Muscle of leg (tissue), 16 donors: Measurements from ENCODE around the gene USP34. TPM values are rescaled to one million over a fixed set of nuclear protein-coding genes. Genes with fewer than 3 reads are reported as not detected.

Experiments
- DNase-seq: peaks from one replicate; pipeline ENCODE4 v3.0.0; 2013
- H3K27ac ChIP-seq: one replicate; pipeline ENCODE4 v1.5.1; 2013; ENCODE audit warnings: mild to moderate bottlenecking, low read length, control low read depth
- H3K27me3 ChIP-seq: one replicate; pipeline ENCODE4 v1.6.1; 2013; ENCODE audit warnings: low read length; ENCODE audit not compliant: control insufficient read depth, insufficient read depth
- H3K36me3 ChIP-seq: one replicate; pipeline ENCODE4 v1.6.1; 2013; ENCODE audit warnings: low read length; ENCODE audit not compliant: control insufficient read depth, insufficient read depth
- H3K4me1 ChIP-seq: one replicate; pipeline ENCODE4 v1.6.1; 2013; ENCODE audit warnings: low read length; ENCODE audit not compliant: control insufficient read depth, insufficient read depth
- H3K4me3 ChIP-seq: one replicate; pipeline ENCODE4 v1.5.1; 2013; ENCODE audit warnings: low read length, control low read depth
- H3K9me3 ChIP-seq: replicated peaks from 2 replicates; pipeline ENCODE4 v1.6.1; 2013; ENCODE audit warnings: low read depth, low read length; ENCODE audit not compliant: control insufficient read depth
- WGBS: methylation state at CpG from one replicate; pipeline ENCODE4 v1.1.5; 2013; ENCODE audit warnings: missing lambda C conversion rate; ENCODE audit not compliant: insufficient coverage; 5-methylcytosine and 5-hydroxymethylcytosine counted together
- long read RNA-seq, 11 donors: transcript quantifications; one replicate each; lab custom pipeline, GENCODE V29; 2026
- polyA plus RNA-seq, 8 donors: library from polyadenylated mRNA; unstranded; fragments of 120-200 nt; gene quantifications; one replicate each; pipeline versions ENCODE4 v1.2.1 to v1.2.3, GENCODE V29; 2013; ENCODE audit warnings: inconsistent platforms in 1 of 8, low replicate concordance in 1 of 8; ENCODE audit not compliant: insufficient read length in 8 of 8, insufficient read depth in 1 of 8
- total RNA-seq: library from RNA; stranded (reverse); fragments of 120-200 nt; gene quantifications from one replicate; pipeline ENCODE4 v1.2.4, GENCODE V29; 2013

Gene USP34
- total RNA-seq, result 79.5 TPM
- 10 to 100 TPM; 62.5 to 88.2 (median 75.1) TPM for polyA plus RNA-seq
- long read RNA-seq, donor 1, partial matches to known transcripts, result 20 of 38 reads
- long read RNA-seq, donor 1, other reads (novel, unspliced or antisense), result 18 of 38 reads
- long read RNA-seq, donor 2, result 0 reads
- long read RNA-seq, donor 3, result 0 reads
- long read RNA-seq, donor 4, result 0 reads
- long read RNA-seq, donor 5, partial matches to known transcripts, result 20 of 21 reads
- long read RNA-seq, donor 5, other reads (novel, unspliced or antisense), result 0 of 21 reads
- long read RNA-seq, donor 6, partial matches to known transcripts, result 47 of 80 reads
- long read RNA-seq, donor 6, other reads (novel, unspliced or antisense), result 33 of 80 reads
- long read RNA-seq, donor 7, partial matches to known transcripts, result 7 of 7 reads
- long read RNA-seq, donor 7, other reads (novel, unspliced or antisense), result 0 of 7 reads
- long read RNA-seq, donor 8, partial matches to known transcripts, result 0 of 3 reads
- long read RNA-seq, donor 8, other reads (novel, unspliced or antisense), result 0 of 3 reads
- long read RNA-seq, donor 9, partial matches to known transcripts, result 0 of 1 reads
- long read RNA-seq, donor 9, other reads (novel, unspliced or antisense), result 0 of 1 reads
- long read RNA-seq, donor 10, partial matches to known transcripts, result 0 of 2 reads
- long read RNA-seq, donor 10, other reads (novel, unspliced or antisense), result 0 of 2 reads
- long read RNA-seq, donor 11, result 0 reads

GRCh38 chr2:61470965-61471904 is at the start of gene USP34:
Gene USP34 (minus strand): TSS chr2:61471087. CDS start chr2:61470692, 395 bp downstream.
- peaks cover 6% of the 10 kb centered on the region for H3K4me1 ChIP-seq
- peak within 1 kb of the TSS; percentile 99 for H3K4me3 ChIP-seq
- peak; percentile 99 for DNase-seq
- H3K9me3 ChIP-seq, result no peaks in the 10 kb centered on the region
- H3K27ac ChIP-seq, result peak within 1 kb of the TSS; percentile 100
- 0% methylated on average over 62 of the region's 91 CpGs for WGBS
- H3K36me3 ChIP-seq, result peaks cover 13% of the 10 kb centered on the region
- no peaks in the 10 kb centered on the region for H3K27me3 ChIP-seq

GRCh38 chr2:61520261-61520660 is 49.4 kb upstream of the USP34 start:
- no peak overlapping the region for H3K27ac ChIP-seq
- H3K27me3 ChIP-seq, result no peaks in the 10 kb centered on the region
- no peaks in the 10 kb centered on the region for H3K9me3 ChIP-seq
- peaks cover 41% of the 10 kb centered on the region for H3K36me3 ChIP-seq
- H3K4me1 ChIP-seq, result no peaks in the 10 kb centered on the region
- WGBS, result no CpG with 5 or more reads among the region's 3 CpGs
- no peak overlapping the region for H3K4me3 ChIP-seq
- no peak for DNase-seq

GRCh38 chr2:61512768-61513398 is 42.0 kb upstream of the USP34 start:
- 87% methylated on average over 5 of the region's 12 CpGs for WGBS
- Histone ChIP-seq H3K27ac (no peak overlapping the region), H3K9me3 (no peaks in the 10 kb centered on the region), H3K36me3 (peaks cover 52% of the 10 kb centered on the region), H3K4me3 (no peak overlapping the region), H3K4me1 (no peaks in the 10 kb centered on the region), H3K27me3 (no peaks in the 10 kb centered on the region)
- no peak for DNase-seq

GRCh38 chr2:61510674-61511671 is 40.1 kb upstream of the USP34 start:
- DNase-seq, result no peak
- H3K9me3 ChIP-seq, result no peaks in the 10 kb centered on the region
- H3K27me3 ChIP-seq, result no peaks in the 10 kb centered on the region
- no peak overlapping the region for H3K27ac ChIP-seq
- 94% methylated on average over 9 of the region's 19 CpGs for WGBS
- no peaks in the 10 kb centered on the region for H3K4me1 ChIP-seq
- no peak overlapping the region for H3K4me3 ChIP-seq
- H3K36me3 ChIP-seq, result peaks cover 43% of the 10 kb centered on the region

GRCh38 chr2:61504949-61505348 is 34.1 kb upstream of the USP34 start:
- WGBS, result 92% methylated on average over 1 of the region's 2 CpGs
- Histone ChIP-seq H3K27me3 (no peaks in the 10 kb centered on the region), H3K4me3 (no peak overlapping the region), H3K36me3 (peaks cover 26% of the 10 kb centered on the region), H3K9me3 (no peaks in the 10 kb centered on the region), H3K27ac (no peak overlapping the region), H3K4me1 (no peaks in the 10 kb centered on the region)
- no peak for DNase-seq

GRCh38 chr2:61499060-61499459 is 28.2 kb upstream of the USP34 start:
- peaks cover 43% of the 10 kb centered on the region for H3K36me3 ChIP-seq
- no peaks in the 10 kb centered on the region for H3K9me3 ChIP-seq
- H3K27me3 ChIP-seq, result no peaks in the 10 kb centered on the region
- DNase-seq, result no peak
- H3K4me3 ChIP-seq, result no peak overlapping the region
- no peak overlapping the region for H3K27ac ChIP-seq
- whole genome bisulfite sequencing, result no CpG with 5 or more reads among the region's 2 CpGs
- no peaks in the 10 kb centered on the region for H3K4me1 ChIP-seq

GRCh38 chr2:61493523-61493942 is 22.6 kb upstream of the USP34 start:
- WGBS, result no CpG with 5 or more reads among the region's 2 CpGs
- Histone ChIP-seq H3K27me3 (no peaks in the 10 kb centered on the region), H3K9me3 (no peaks in the 10 kb centered on the region), H3K4me1 (no peaks in the 10 kb centered on the region), H3K4me3 (no peak overlapping the region), H3K27ac (no peak overlapping the region), H3K36me3 (peaks cover 64% of the 10 kb centered on the region)
- no peak for DNase-seq

- Histone ChIP-seq H3K36me3 (peaks cover 59% of the 10 kb centered on the region), H3K4me3 (no peak overlapping the region), H3K9me3 (no peaks in the 10 kb centered on the region), H3K27ac (no peak overlapping the region), H3K27me3 (no peaks in the 10 kb centered on the region), H3K4me1 (no peaks in the 10 kb centered on the region)
- WGBS, result 100% methylated on average over 2 of the region's 2 CpGs
- DNase-seq, result no peak
These were observed 21.6 kb upstream of the USP34 start for GRCh38 chr2:61492476-61492875.

- 100% methylated on average over 1 of the region's 5 CpGs for WGBS
- H3K9me3 ChIP-seq, result no peaks in the 10 kb centered on the region
- H3K36me3 ChIP-seq, result peaks cover 53% of the 10 kb centered on the region
These were observed 14.4 kb upstream of the USP34 start for GRCh38 chr2:61485281-61485680.

More at GRCh38 chr2:61485281-61485680, 14.4 kb upstream of the USP34 start:
- Histone ChIP-seq H3K4me1 (no peaks in the 10 kb centered on the region), H3K27ac (no peak overlapping the region), H3K27me3 (no peaks in the 10 kb centered on the region), H3K4me3 (no peak overlapping the region)
- DNase-seq, result no peak
